Measurements from ENCODE around the gene GALNT14.

The GALNT14 gene

DNA sequence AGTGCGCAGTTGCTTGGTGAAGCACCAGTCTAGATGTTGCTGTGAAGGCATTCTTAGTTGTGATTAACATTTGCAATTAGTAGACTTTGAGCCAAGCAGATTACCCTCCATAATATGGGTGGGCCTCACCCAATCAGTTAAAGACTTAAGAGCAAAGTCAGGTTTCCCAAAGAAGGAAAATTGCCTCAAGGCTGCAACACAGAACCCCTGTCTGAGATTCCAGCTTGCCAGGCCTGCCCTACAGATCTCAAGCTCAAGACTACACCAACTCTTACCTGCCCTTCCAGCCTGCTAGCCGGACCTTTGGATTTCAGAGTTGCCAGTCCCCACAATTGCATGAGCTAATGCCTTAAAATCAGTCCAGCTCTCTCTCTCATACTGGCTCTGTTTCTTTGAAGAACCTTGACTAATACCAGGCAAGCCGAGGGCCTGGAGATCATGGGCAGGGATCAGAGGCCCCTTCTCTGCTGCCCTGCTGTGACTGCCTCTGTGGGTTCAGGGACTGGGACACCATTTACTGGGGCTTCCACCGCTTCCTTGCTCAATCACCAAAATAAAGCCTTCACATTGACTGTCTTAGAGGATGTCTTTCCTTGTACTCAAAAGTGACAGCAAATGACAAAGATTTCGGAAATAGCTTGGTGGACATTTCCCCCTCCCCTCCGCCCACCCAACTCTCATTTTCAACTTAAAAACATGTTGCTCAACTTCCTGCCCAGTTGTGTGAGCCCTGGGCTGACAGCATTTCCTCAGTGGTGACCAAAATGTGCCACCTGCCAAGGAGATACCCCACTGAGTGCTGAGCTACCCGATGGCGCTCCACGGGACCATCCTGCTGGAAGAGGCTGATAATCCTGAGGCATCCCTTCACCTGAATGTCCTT is 86.7 kb downstream of the GALNT14 start:
- TF ChIP-seq, protein P1, sequence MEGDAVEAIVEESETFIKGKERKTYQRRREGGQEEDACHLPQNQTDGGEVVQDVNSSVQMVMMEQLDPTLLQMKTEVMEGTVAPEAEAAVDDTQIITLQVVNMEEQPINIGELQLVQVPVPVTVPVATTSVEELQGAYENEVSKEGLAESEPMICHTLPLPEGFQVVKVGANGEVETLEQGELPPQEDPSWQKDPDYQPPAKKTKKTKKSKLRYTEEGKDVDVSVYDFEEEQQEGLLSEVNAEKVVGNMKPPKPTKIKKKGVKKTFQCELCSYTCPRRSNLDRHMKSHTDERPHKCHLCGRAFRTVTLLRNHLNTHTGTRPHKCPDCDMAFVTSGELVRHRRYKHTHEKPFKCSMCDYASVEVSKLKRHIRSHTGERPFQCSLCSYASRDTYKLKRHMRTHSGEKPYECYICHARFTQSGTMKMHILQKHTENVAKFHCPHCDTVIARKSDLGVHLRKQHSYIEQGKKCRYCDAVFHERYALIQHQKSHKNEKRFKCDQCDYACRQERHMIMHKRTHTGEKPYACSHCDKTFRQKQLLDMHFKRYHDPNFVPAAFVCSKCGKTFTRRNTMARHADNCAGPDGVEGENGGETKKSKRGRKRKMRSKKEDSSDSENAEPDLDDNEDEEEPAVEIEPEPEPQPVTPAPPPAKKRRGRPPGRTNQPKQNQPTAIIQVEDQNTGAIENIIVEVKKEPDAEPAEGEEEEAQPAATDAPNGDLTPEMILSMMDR (IDR thresholded peaks at IDR 0.05; ENCODE audit: borderline replicate concordance, insufficient read depth, low read depth, low read length) = no peak

DNA sequence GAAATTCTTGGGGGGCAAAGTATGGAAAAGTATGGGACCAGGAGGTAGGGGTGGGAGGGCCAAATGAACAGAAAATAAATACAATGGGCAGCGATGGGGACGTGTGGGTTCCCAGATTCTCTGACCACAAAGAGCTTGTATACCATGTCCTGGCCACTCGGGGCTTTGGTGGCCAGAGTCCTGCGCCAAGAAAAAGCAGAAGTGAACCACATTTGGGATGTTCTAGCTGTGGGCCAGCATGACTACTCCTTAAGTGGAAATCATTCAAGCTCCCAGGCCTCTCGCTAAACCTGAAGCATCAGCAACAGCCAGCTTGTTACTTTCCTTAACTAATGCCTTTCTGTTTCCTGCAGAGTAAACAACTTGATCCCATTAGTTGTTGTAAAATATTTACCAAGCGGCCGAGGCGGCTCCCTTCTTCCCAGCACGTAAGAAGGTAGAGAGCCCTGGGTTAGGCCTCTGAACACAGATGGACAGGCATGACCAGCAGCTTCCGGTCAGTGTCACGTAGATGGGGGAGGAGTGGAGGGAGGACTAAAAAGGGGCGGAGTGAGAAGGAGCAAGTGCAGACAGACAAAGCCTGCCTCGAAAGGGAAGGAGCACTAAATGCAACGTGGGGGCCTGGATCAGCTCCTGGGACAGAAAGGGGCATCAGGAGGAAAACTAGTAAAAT is 88.2 kb downstream of the GALNT14 start:
- TF ChIP-seq, protein P1 (IDR thresholded peaks at IDR 0.05; ENCODE audit: borderline replicate concordance, insufficient read depth, low read depth, low read length) = no peak
- no peak overlapping the region for H3K4me3 ChIP-seq (ENCODE audit: low read depth, low read length)

More for the DNA sequence above, 86.7 kb downstream of the GALNT14 start:
- no peak overlapping the region for H3K4me3 ChIP-seq (ENCODE audit: low read depth, low read length)

DNA sequence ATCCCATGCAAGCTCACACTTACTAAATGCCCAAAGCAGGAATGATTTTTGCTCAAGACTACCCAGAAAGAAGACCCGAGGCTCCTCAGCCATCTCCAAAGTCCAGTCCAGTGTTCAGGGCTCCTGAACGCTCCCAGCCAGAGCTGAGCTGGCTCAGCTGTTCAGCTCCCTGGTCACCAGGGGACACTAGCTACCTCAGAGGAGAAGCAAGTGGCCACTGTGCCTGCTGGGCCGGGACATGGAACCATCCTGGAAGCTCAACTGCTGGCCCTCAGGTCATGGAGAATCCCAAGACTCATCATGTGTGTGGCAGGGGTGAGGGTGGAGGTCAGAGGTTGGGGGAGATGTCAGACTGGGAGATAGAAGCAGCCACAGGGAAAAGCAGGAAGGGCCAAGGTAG is 89.0 kb downstream of the GALNT14 start:
- TF ChIP-seq, protein P1 (IDR thresholded peaks at IDR 0.05; ENCODE audit: borderline replicate concordance, insufficient read depth, low read depth, low read length) = no peak
- no peak overlapping the region for H3K4me3 ChIP-seq (ENCODE audit: low read depth, low read length)

DNA sequence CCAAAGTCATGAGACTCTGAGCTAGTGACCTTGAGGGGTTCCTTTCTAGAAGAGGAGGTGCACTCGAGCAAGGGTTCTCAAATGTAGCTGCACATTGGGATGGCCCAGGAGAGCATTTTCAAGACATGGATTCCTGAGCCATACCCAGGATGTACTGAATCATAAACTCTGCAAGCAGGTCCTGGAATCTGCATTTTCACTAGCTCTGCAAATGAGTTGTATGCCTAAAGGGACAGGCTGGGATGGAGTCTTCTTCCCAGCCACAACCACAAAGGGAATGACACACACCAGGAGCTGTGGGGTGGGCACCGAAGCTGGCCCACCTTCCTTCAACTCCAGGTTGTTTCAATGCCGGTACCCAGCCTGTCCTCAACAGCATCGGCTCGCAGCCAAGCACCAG is 90.6 kb downstream of the GALNT14 start:
- H3K4me3 ChIP-seq (ENCODE audit: low read depth, low read length) = no peak overlapping the region
- TF ChIP-seq, protein P1 (IDR thresholded peaks at IDR 0.05; ENCODE audit: borderline replicate concordance, insufficient read depth, low read depth, low read length) = no peak

DNA sequence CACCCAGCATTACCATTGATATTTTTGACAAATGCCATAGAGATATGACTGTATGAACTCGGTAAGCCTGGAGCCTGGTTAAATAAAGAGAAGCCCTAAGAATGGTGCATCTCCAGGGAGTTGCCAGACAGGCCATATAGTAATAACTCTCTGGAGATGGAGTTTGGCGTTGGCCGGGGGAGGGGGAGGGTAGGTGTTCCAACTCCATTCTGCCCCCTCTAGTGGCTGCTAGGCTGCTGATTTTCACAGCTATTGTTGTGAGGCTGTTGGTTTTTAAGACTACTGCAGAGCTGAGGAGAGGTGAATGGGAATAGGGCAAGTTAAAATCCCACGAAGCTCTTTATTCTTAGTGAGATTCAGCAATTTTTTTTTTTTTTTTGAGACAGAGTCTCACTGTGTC is 99.9 kb downstream of the GALNT14 start:
- no peak overlapping the region for H3K4me3 ChIP-seq (ENCODE audit: low read depth, low read length)

DNA sequence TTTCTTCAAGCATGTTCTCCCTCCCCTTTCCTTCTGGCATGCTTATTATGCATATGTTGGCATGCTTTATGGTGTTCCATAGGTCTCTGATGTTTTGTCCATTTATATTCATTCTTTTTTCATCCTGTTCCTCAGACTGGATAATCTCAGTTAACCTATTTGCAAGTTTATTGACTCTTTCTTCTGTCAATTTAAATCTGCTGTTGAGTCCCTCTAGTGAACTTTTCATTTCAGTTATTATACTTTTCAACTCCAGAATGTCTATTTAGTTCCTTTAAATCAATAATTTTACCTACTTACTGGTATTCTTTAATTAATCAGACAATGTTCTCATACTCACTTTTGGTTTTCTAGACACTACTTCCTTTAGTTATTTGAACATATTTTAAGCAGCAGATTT is 101.2 kb downstream of the GALNT14 start:
- TF ChIP-seq, protein P1 (IDR thresholded peaks at IDR 0.05; ENCODE audit: borderline replicate concordance, insufficient read depth, low read depth, low read length) = no peak
- no peak overlapping the region for H3K4me3 ChIP-seq (ENCODE audit: low read depth, low read length)

More for the DNA sequence above, 99.9 kb downstream of the GALNT14 start:
- TF ChIP-seq, protein P1 (IDR thresholded peaks at IDR 0.05; ENCODE audit: borderline replicate concordance, insufficient read depth, low read depth, low read length) = no peak

Data from GM12875 (cell line).